ENCODE data around the gene BCKDK. TPM values are rescaled to one million over a fixed set of nuclear protein-coding genes. Genes with fewer than 3 reads are reported as not detected.

The BCKDK gene
- polyA plus RNA-seq (ENCODE audit: insufficient read length in 3 of 3), result 10 to 100 TPM; 29.5 to 44.1 (median 42.6) TPM
- long read RNA-seq, donor 1, transcript BCKDK-201 (12 exons, 2,128 nt), result major isoform, 10 of 21 reads
- long read RNA-seq, donor 1, partial matches to known transcripts, result 7 of 21 reads
- long read RNA-seq, donor 1, other reads (novel, unspliced or antisense), result 0 of 21 reads
- long read RNA-seq, donor 2, transcript BCKDK-201 (12 exons, 2,128 nt), result minor isoform, 5 of 11 reads
- long read RNA-seq, donor 2, transcript BCKDK-203 (11 exons, 1,997 nt), result major isoform, 6 of 11 reads
- long read RNA-seq, donor 2, partial matches to known transcripts, result 0 of 11 reads
- long read RNA-seq, donor 2, other reads (novel, unspliced or antisense), result 0 of 11 reads
- long read RNA-seq, donor 3, transcript BCKDK-203 (11 exons, 1,997 nt), result minor isoform, 8 of 21 reads
- long read RNA-seq, donor 3, transcript BCKDK-201 (12 exons, 2,128 nt), result major isoform, 13 of 21 reads
- long read RNA-seq, donor 3, partial matches to known transcripts, result 0 of 21 reads
- long read RNA-seq, donor 3, other reads (novel, unspliced or antisense), result 0 of 21 reads
- long read RNA-seq, donor 4, transcript BCKDK-201 (12 exons, 2,128 nt), result major isoform, 8 of 9 reads
- long read RNA-seq, donor 4, partial matches to known transcripts, result 0 of 9 reads
- long read RNA-seq, donor 4, other reads (novel, unspliced or antisense), result 0 of 9 reads
- long read RNA-seq, donor 5, result 0 reads
- long read RNA-seq, donor 6, transcript BCKDK-201 (12 exons, 2,128 nt), result major isoform, 13 of 24 reads
- long read RNA-seq, donor 6, partial matches to known transcripts, result 5 of 24 reads
- long read RNA-seq, donor 6, other reads (novel, unspliced or antisense), result 0 of 24 reads
- long read RNA-seq, donor 7, transcript BCKDK-201 (12 exons, 2,128 nt), result major isoform, 11 of 24 reads
- long read RNA-seq, donor 7, transcript BCKDK-203 (11 exons, 1,997 nt), result minor isoform, 6 of 24 reads
- long read RNA-seq, donor 7, partial matches to known transcripts, result 6 of 24 reads
- long read RNA-seq, donor 7, other reads (novel, unspliced or antisense), result 0 of 24 reads
- long read RNA-seq, donor 8, result 0 reads
- long read RNA-seq, donor 9, transcript BCKDK-201 (12 exons, 2,128 nt), result major isoform, 7 of 8 reads
- long read RNA-seq, donor 9, partial matches to known transcripts, result 0 of 8 reads
- long read RNA-seq, donor 9, other reads (novel, unspliced or antisense), result 0 of 8 reads
- long read RNA-seq, donor 10, transcript BCKDK-201 (12 exons, 2,128 nt), result major isoform, 9 of 12 reads
- long read RNA-seq, donor 10, partial matches to known transcripts, result 0 of 12 reads
- long read RNA-seq, donor 10, other reads (novel, unspliced or antisense), result 0 of 12 reads
- long read RNA-seq, donor 11, transcript BCKDK-203 (11 exons, 1,997 nt), result minor isoform, 5 of 16 reads
- long read RNA-seq, donor 11, transcript BCKDK-201 (12 exons, 2,128 nt), result major isoform, 10 of 16 reads
- long read RNA-seq, donor 11, partial matches to known transcripts, result 0 of 16 reads
- long read RNA-seq, donor 11, other reads (novel, unspliced or antisense), result 0 of 16 reads
- long read RNA-seq, donor 12, transcript BCKDK-201 (12 exons, 2,128 nt), result major isoform, 9 of 10 reads
- long read RNA-seq, donor 12, partial matches to known transcripts, result 0 of 10 reads
- long read RNA-seq, donor 12, other reads (novel, unspliced or antisense), result 0 of 10 reads
- long read RNA-seq, donor 13, result 0 reads
- long read RNA-seq, donor 14, partial matches to known transcripts, result 0 of 6 reads
- long read RNA-seq, donor 14, other reads (novel, unspliced or antisense), result 0 of 6 reads
- long read RNA-seq, donor 15, transcript BCKDK-201 (12 exons, 2,128 nt), result major isoform, 8 of 8 reads
- long read RNA-seq, donor 15, partial matches to known transcripts, result 0 of 8 reads
- long read RNA-seq, donor 15, other reads (novel, unspliced or antisense), result 0 of 8 reads
- long read RNA-seq, donor 16, transcript BCKDK-203 (11 exons, 1,997 nt), result minor isoform, 11 of 41 reads
- long read RNA-seq, donor 16, transcript BCKDK-201 (12 exons, 2,128 nt), result major isoform, 24 of 41 reads
- long read RNA-seq, donor 16, partial matches to known transcripts, result 6 of 41 reads
- long read RNA-seq, donor 16, other reads (novel, unspliced or antisense), result 0 of 41 reads

GRCh38 chr16:31108035-31108793 lies at the start of gene BCKDK:
Gene BCKDK, plus strand, starts transcription at chr16:31108386. Its CDS starts 838 bp downstream, at chr16:31109224.
- peak in 3 of 11 donors; percentile 49 to 63 (median 58) for DNase-seq (ENCODE audit: extremely low read depth in 1 of 11, low read depth in 9 of 11, low spot score in 4 of 11)

DNA sequence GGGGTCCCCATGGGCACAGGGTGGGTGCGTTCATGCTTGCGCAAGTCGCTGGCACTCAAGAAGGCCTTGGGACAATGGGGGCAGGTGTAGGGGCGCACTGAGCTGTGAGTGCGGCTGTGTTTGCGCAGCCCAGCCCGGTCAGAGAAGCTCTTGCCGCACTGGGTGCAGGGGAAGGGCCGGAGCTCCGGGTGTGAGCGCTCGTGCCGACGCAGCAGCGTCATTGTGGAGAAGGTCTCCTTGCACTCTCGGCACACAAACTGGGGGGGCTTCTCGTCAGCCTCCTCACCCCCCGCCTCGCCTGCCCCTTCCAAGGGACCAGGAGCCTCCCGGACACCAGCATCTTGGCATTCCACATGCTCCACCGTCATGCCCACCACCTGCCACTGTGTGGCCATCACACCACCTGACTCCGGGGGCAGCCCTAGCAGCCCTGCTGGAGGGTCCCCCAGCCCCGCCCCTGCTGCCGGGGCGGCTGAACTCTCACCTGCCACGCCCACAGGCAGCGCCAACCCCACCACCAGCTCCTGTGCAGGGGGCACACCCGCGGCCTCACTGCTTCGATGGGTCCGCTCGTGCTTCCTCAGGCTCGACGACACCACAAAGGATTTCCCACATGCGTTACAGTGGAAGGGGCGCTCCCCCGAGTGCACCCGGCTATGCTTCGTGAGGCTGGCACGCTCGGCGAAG lies 46.9 kb upstream of the BCKDK start:
- DNase-seq (ENCODE audit: extremely low read depth in 1 of 11, low read depth in 9 of 11, low spot score in 4 of 11), result no peak

GRCh38 chr16:31061813-31062440 lies 46.3 kb upstream of the BCKDK start:
- no peak for DNase-seq (ENCODE audit: extremely low read depth in 1 of 11, low read depth in 9 of 11, low spot score in 4 of 11)

GRCh38 chr16:31063495-31063842 lies 44.7 kb upstream of the BCKDK start:
- no peak for DNase-seq (ENCODE audit: extremely low read depth in 1 of 11, low read depth in 9 of 11, low spot score in 4 of 11)

- no peak for DNase-seq (ENCODE audit: extremely low read depth in 1 of 11, low read depth in 9 of 11, low spot score in 4 of 11)
Measured at GRCh38 chr16:31063843-31064611, 44.2 kb upstream of the BCKDK start.

GRCh38 chr16:31064882-31065461 lies 43.2 kb upstream of the BCKDK start:
- no peak for DNase-seq (ENCODE audit: extremely low read depth in 1 of 11, low read depth in 9 of 11, low spot score in 4 of 11)

DNA sequence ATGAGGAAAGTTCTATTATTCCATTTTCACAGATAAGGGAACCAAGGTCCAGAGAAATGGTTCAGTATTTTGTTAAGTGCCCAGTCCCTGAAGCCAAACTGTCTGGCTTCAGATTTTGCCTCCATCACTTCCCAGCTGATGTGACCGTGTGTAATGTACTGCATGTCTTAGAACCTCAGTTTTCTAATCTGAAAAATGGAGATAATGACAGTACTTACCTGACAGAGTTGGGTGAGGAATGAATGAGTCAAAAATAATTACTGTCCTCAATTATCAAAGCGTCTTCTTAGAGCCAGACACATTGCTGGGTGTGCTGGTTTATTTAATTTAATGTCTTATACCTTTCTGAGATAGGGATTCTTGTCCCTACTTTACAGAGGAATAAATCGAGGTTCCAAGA lies 40.8 kb upstream of the BCKDK start:
- DNase-seq (ENCODE audit: extremely low read depth in 1 of 11, low read depth in 9 of 11, low spot score in 4 of 11), result no peak

- no peak for DNase-seq (ENCODE audit: extremely low read depth in 1 of 11, low read depth in 9 of 11, low spot score in 4 of 11)
Measured at GRCh38 chr16:31071861-31072260, 36.3 kb upstream of the BCKDK start.

- peak in 1 of 11 donors; percentile 9 for DNase-seq (ENCODE audit: extremely low read depth in 1 of 11, low read depth in 9 of 11, low spot score in 4 of 11)
Measured at GRCh38 chr16:31072540-31073141, 35.5 kb upstream of the BCKDK start.

- DNase-seq (ENCODE audit: extremely low read depth in 1 of 11, low read depth in 9 of 11, low spot score in 4 of 11), result peak; percentile 75 to 93 (median 88)
Measured at GRCh38 chr16:31073142-31073969, 34.8 kb upstream of the BCKDK start.

- peak; percentile 90 to 99 (median 98) for DNase-seq (ENCODE audit: extremely low read depth in 1 of 11, low read depth in 9 of 11, low spot score in 4 of 11)
Measured at GRCh38 chr16:31073970-31074813, 34.0 kb upstream of the BCKDK start, which contains the start of the genes ZNF646 and ZNF668. Gene ZNF646, plus strand, starts transcription at chr16:31074422. Its CDS starts 1,903 bp downstream, at chr16:31076325. Gene ZNF668, minus strand, starts transcription at chr16:31074240. Its CDS starts 9,781 bp downstream, at chr16:31064459.

DNA sequence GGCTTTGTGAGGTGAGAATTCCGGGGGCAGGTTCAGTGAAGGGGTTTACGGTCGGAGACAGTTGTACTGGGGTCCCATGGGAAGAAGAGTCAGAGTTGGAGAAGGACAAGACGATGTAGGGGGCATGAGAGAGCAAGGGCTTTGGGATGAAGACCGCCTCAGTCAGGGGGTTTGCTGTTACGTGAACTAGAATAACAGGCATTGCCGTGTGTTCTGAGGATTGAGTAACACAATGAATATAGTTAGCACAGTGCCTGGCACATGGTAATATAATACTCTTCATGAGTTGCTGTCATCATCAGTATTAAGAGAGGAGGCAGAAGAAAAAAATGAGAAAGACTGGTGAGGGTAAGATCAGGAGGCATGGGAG lies 33.4 kb upstream of the BCKDK start:
- DNase-seq (ENCODE audit: extremely low read depth in 1 of 11, low read depth in 9 of 11, low spot score in 4 of 11), result no peak

DNA sequence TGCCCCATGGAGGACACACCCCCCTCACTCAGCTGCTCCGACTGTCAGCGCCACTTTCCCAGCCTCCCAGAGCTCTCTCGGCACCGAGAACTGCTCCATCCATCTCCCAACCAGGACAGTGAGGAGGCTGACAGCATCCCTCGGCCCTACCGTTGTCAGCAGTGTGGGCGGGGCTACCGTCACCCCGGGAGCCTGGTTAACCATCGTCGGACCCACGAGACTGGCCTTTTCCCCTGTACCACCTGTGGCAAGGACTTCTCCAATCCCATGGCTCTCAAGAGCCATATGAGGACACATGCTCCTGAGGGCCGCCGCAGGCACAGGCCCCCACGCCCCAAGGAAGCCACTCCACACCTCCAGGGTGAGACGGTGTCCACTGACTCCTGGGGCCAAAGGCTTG lies 31.9 kb upstream of the BCKDK start:
- DNase-seq (ENCODE audit: extremely low read depth in 1 of 11, low read depth in 9 of 11, low spot score in 4 of 11), result no peak
